Tibial nerve (tissue), 4 donors: ENCODE results near the gene PLCL2. TPM values are rescaled to one million over a fixed set of nuclear protein-coding genes. Genes with fewer than 3 reads are reported as not detected.

Experiments
- DNase-seq, 2 donors: peaks; one replicate each; pipeline ENCODE4 v3.0.0-alpha.2; 2019; ENCODE audit warnings: low spot score in 2 of 2
- H3K27ac ChIP-seq, 4 donors: fragments of 200-600 bp; sonication (generic) in 3 of 4; one replicate each; pipeline ENCODE4 v1.5.1; 2017 to 2019; ENCODE audit warnings: mild to moderate bottlenecking in 1 of 4
- H3K27me3 ChIP-seq, 2 donors: fragments of 200-600 bp; sonication (generic) in 1 of 2; one replicate each; pipeline versions ENCODE4 v1.5.1 to v1.6.0; 2017 to 2019
- H3K36me3 ChIP-seq, 3 donors: fragments of 200-600 bp; sonication (generic); one replicate each; pipeline ENCODE4 v1.5.1; 2018 to 2019
- H3K4me1 ChIP-seq, 4 donors: fragments of 200-600 bp; sonication (generic) in 3 of 4; one replicate each; pipeline ENCODE4 v1.5.1; 2017 to 2019
- H3K4me3 ChIP-seq, 4 donors: fragments of 200-600 bp; sonication (generic) in 3 of 4; one replicate each; pipeline ENCODE4 v1.5.1; 2017 to 2019; ENCODE audit warnings: mild to moderate bottlenecking in 1 of 4, moderate library complexity in 1 of 4
- H3K9me3 ChIP-seq, 4 donors: fragments of 200-600 bp; sonication (generic) in 3 of 4; one replicate each; pipeline ENCODE4 v1.5.1; 2017 to 2019
- EP300 ChIP-seq, 2 donors: sonication (generic); formaldehyde crosslinking; IDR thresholded peaks; one replicate each; pipeline ENCODE4 v1.6.1; 2017; ENCODE audit warnings: antibody characterized with exemption in 2 of 2, mild to moderate bottlenecking in 1 of 2
- POLR2A ChIP-seq, 2 donors: fragments of 450-650 bp; IDR thresholded peaks; one replicate each; pipeline ENCODE4 v1.6.1; 2017; ENCODE audit warnings: antibody characterized with exemption in 2 of 2, mild to moderate bottlenecking in 2 of 2, moderate library complexity in 2 of 2
- WGBS, 2 donors: methylation state at CpG; one replicate each; pipeline ENCODE4 v1.1.5; 2018; 5-methylcytosine and 5-hydroxymethylcytosine counted together
- total RNA-seq, 4 donors: library from RNA; depleted of rRNA; stranded (reverse); fragments of >200 nt; gene quantifications; one replicate each; pipeline ENCODE4 v1.1.0, GENCODE V29; 2016
- TF ChIP-seq, protein P1 (sequence below), 5 experiments: fragments of 200-600 bp in 3 of 5; fragments of 450-650 bp in 2 of 5; sonication (generic) in 3 of 5; IDR thresholded peaks; one replicate each; pipeline ENCODE4 v1.5.1; 2016 to 2019; ENCODE audit warnings: antibody characterized with exemption in 5 of 5, mild to moderate bottlenecking in 3 of 5, moderate library complexity in 2 of 5

The PLCL2 gene
- total RNA-seq, 4 donors from 2014 or later: 17.7 to 39.3 (median 29.0) TPM

DNA sequence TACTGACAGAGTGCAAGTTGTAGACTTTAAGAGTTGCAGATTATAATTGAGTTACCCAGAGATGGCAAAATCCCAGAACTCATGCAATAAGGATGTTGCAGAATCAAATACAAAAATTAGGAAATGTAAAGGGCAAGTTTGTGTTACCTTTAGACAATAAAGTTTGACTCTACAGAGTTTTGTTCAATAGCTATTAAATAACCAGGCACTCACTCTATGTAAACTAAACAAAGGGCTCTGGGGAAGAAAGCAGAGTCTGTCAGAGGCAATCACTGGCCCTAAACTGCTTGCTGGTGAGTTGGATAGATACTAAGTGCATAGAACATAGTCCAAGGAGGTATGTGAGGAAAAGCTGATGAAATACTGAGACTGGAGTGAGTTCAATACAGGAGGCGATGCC lies 40.0 kb upstream of the PLCL2 start:
- peaks cover 0 to 11% (median 4%) of the 10 kb centered on the region in 4 donors for H3K4me1 ChIP-seq
- DNase-seq: no peak
- TF ChIP-seq EP300 (IDR thresholded peaks at IDR 0.05) (no peak), POLR2A (IDR thresholded peaks at IDR 0.05) (no peak)
- TF ChIP-seq, protein P1, sequence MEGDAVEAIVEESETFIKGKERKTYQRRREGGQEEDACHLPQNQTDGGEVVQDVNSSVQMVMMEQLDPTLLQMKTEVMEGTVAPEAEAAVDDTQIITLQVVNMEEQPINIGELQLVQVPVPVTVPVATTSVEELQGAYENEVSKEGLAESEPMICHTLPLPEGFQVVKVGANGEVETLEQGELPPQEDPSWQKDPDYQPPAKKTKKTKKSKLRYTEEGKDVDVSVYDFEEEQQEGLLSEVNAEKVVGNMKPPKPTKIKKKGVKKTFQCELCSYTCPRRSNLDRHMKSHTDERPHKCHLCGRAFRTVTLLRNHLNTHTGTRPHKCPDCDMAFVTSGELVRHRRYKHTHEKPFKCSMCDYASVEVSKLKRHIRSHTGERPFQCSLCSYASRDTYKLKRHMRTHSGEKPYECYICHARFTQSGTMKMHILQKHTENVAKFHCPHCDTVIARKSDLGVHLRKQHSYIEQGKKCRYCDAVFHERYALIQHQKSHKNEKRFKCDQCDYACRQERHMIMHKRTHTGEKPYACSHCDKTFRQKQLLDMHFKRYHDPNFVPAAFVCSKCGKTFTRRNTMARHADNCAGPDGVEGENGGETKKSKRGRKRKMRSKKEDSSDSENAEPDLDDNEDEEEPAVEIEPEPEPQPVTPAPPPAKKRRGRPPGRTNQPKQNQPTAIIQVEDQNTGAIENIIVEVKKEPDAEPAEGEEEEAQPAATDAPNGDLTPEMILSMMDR (IDR thresholded peaks at IDR 0.05): no peak
- no peaks in the 10 kb centered on the region for H3K36me3 ChIP-seq
- no peaks in the 10 kb centered on the region for H3K9me3 ChIP-seq
- 95% methylated on average over 1 of the region's 1 CpG for WGBS, 2 donors
- H3K27ac ChIP-seq: no peak overlapping the region
- no peaks in the 10 kb centered on the region for H3K27me3 ChIP-seq
- no peak overlapping the region for H3K4me3 ChIP-seq

DNA sequence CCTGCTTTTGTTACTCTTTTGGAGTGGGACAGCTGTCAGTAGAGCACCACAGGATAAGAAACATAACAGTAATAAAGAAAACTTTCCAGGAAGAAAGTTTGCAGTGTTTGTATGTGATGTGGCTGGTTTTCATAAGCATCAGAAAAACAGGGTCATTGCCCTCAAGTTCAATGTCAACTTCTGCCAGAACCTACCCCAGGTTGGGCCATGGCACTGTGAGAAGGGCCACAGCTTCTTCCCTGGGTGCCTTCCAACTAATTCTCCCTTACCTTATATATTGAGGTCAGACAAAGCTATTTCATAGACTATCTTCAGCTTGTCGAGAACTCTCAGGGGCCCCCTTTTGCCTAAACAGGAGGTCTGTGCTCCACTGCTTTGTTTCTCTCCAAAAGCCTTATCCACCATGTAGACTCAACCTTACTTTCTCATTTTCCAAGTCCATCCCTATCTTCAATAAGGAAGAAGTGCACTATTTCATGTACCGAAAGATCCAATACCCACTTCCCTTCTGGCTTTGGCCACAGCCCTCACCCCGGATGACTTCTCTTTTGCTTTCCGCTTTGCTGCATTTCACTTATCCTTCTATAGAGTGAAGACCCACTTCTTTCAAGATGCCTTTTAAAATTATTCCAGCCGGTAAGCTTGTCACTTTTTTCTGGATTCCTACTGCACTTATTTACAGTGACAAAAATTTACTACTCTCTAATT lies 38.2 kb upstream of the PLCL2 start:
- WGBS, 2 donors: 81 to 92% methylated on average over 5 of the region's 5 CpGs
- Histone ChIP-seq H3K4me1 (peaks cover 0 to 11% (median 3%) of the 10 kb centered on the region in 4 donors), H3K4me3 (no peak overlapping the region), H3K36me3 (no peaks in the 10 kb centered on the region), H3K27me3 (no peaks in the 10 kb centered on the region), H3K9me3 (no peaks in the 10 kb centered on the region), H3K27ac (no peak overlapping the region)
- no peak for TF ChIP-seq EP300 (IDR thresholded peaks at IDR 0.05)
- TF ChIP-seq, protein P1 (IDR thresholded peaks at IDR 0.05): no peak
- no peak for TF ChIP-seq POLR2A (IDR thresholded peaks at IDR 0.05)
- DNase-seq: no peak

DNA sequence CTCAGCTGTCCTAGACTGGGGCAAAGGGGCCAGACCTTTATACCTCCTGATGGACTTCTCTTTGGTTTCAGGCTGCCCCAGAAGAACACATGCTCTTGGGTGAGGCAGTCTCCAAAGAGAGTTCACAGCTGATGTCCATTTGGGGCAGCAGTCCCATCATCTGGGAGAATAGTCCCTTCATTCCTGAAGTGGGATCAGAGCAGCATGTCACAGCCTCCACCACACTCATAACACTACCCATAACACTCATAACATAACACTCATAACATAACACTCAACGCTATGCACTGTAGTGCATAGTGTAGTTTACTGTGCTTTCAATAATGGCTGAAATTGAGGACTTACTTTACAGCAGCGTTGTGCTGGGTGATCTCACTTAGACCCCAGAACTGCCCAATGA lies 36.7 kb upstream of the PLCL2 start:
- 82 to 92% methylated on average over 2 of the region's 2 CpGs for WGBS, 2 donors
- Histone ChIP-seq H3K4me1 (peaks cover 0 to 3% (median 0%) of the 10 kb centered on the region in 4 donors), H3K27me3 (no peaks in the 10 kb centered on the region), H3K27ac (no peak overlapping the region), H3K9me3 (no peaks in the 10 kb centered on the region), H3K36me3 (no peaks in the 10 kb centered on the region), H3K4me3 (no peak overlapping the region)
- TF ChIP-seq POLR2A (IDR thresholded peaks at IDR 0.05) (no peak), EP300 (IDR thresholded peaks at IDR 0.05) (no peak)
- TF ChIP-seq, protein P1 (IDR thresholded peaks at IDR 0.05): no peak
- DNase-seq: no peak

DNA sequence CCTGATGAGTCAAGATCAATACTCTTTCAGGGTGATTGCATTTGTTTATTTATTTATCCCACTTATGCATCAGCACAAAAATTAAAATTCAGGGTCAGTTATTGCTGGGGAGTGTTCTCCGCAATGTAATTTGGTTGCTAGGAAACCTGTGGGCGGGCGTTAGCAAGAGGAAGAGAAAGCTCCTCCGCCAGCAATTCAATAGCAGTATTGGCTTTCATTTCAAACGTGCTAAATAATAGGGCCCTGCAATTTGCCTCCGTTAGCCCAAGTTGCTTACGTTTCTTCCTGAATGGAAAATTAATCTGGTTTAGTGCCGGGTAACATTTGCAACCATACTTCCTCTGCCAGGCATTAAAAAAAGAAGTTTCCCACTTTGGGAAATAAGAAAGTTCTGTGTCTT lies 35.5 kb upstream of the PLCL2 start:
- Histone ChIP-seq H3K27ac (peak overlapping the region in 2 of 4 donors; percentile 16 to 54), H3K4me1 (no peaks in the 10 kb centered on the region), H3K9me3 (no peaks in the 10 kb centered on the region), H3K36me3 (no peaks in the 10 kb centered on the region), H3K27me3 (no peaks in the 10 kb centered on the region), H3K4me3 (peak overlapping the region in 1 of 4 donors; percentile 11)
- peak in 1 of 2 donors; percentile 60 for DNase-seq
- WGBS, 2 donors: 11 to 21% methylated on average over 8 of the region's 8 CpGs
- peak in 1 of 2 donors; percentile 37 for TF ChIP-seq EP300 (IDR thresholded peaks at IDR 0.05)
- no peak for TF ChIP-seq POLR2A (IDR thresholded peaks at IDR 0.05)

DNA sequence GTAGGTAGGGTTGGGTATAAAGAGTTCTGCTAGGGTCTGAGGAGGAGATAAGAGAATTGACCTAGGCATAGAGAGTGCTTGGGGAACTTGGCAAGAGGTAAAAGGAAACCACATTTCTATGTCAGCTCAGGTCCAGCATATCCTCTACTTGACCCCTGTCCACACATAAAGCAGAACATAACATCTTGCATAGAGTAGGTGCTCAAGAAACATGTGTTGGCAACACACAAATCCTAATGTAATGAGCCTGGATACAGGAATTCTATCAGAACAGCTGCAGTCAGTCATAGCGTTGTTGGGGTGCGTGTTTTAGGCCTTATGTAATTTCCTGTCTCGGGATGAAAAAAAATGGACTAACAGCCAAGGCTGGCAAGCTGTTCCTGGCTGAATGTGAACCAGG lies 35.0 kb upstream of the PLCL2 start:
- no peaks in the 10 kb centered on the region for H3K4me1 ChIP-seq
- no peak for DNase-seq
- peak in 1 of 2 donors; percentile 11 for TF ChIP-seq EP300 (IDR thresholded peaks at IDR 0.05)
- TF ChIP-seq, protein P1 (IDR thresholded peaks at IDR 0.05): no peak
- no peaks in the 10 kb centered on the region for H3K27me3 ChIP-seq
- WGBS, 2 donors: 11 to 14% methylated on average over 3 of the region's 3 CpGs
- H3K9me3 ChIP-seq: no peaks in the 10 kb centered on the region
- peak overlapping the region in 2 of 4 donors; percentile 16 to 54 for H3K27ac ChIP-seq
- H3K4me3 ChIP-seq: no peak overlapping the region
- no peaks in the 10 kb centered on the region for H3K36me3 ChIP-seq
